Measurements from ENCODE around the gene CEMIP. TPM values are rescaled to one million over a fixed set of nuclear protein-coding genes. Genes with fewer than 3 reads are reported as not detected.

The CEMIP gene
- total and polyA plus RNA-seq, 2 experiments from 2014 or later: 0.27 to 2.1 TPM

GRCh38 chr15:80940851-80941250 is 161.7 kb downstream of the CEMIP start:
- peaks cover under 1% of the 10 kb centered on the region; the same call in 2 of the 3 replicates for H3K36me3 Mint-ChIP-seq (ENCODE audit: low read depth)
- H3K4me1 Mint-ChIP-seq: no peaks in the 10 kb centered on the region
- DNase-seq (ENCODE audit: low spot score): no peak
- H3K4me3 Mint-ChIP-seq: no peak overlapping the region
- Histone ChIP-seq H3K9me2 (ENCODE audit: insufficient read depth) (no peaks in the 10 kb centered on the region), H3K27ac (ENCODE audit: low read depth) (no peak overlapping the region), H2AFZ (no peak overlapping the region), H3K79me2 (replicated peaks; ENCODE audit: insufficient read depth) (no peaks in the 10 kb centered on the region), H3K4me2 (no peak overlapping the region), H3F3A (replicated peaks; ENCODE audit: low read depth) (no peaks in the 10 kb centered on the region), H3K4me1 (ENCODE audit: insufficient read depth) (no peaks in the 10 kb centered on the region), H4K20me1 (replicated peaks; ENCODE audit: insufficient read depth) (no peaks in the 10 kb centered on the region; the same call in 1 of the 2 replicates), H3K36me3 (ENCODE audit: insufficient read depth) (no peaks in the 10 kb centered on the region; the same call in 1 of the 2 replicates), H3K27me3 (ENCODE audit: insufficient read depth) (no peaks in the 10 kb centered on the region), H3K4me3 (no peak overlapping the region)
- H3K9me3 Mint-ChIP-seq: no peaks in the 10 kb centered on the region
- TF ChIP-seq JUNB (IDR thresholded peaks at IDR 0.05; ENCODE audit: unreplicated experiment) (no peak), ETS1 (IDR thresholded peaks at IDR 0.05) (no peak), ZNF331 (CRISPR knock-in tag; IDR thresholded peaks at IDR 0.05; ENCODE audit: low read depth) (no peak), STAT1 (IDR thresholded peaks at IDR 0.05; ENCODE audit: unreplicated experiment) (no peak), REST (IDR thresholded peaks at IDR 0.05; ENCODE audit: unreplicated experiment) (no peak), EZH2phosphoT487 (IDR thresholded peaks at IDR 0.05; ENCODE audit: unreplicated experiment) (no peak), NANOG (IDR thresholded peaks at IDR 0.05; ENCODE audit: borderline replicate concordance) (no peak), POLR2AphosphoS5 (IDR thresholded peaks at IDR 0.05; ENCODE audit: low read depth) (no peak), CREB1 (CRISPR knock-in tag; IDR thresholded peaks at IDR 0.05; ENCODE audit: low read depth) (no peak), ZNF114 (CRISPR knock-in tag; IDR thresholded peaks at IDR 0.05) (no peak), ZNF462 (CRISPR knock-in tag; IDR thresholded peaks at IDR 0.05) (no peak), EZH2 (IDR thresholded peaks at IDR 0.05; ENCODE audit: low read depth, unreplicated experiment) (no peak), CTCF (conservative IDR thresholded peaks at IDR 0.05; ENCODE audit: low read depth in 2 of 2) (no peak)
- peaks cover 8% of the 10 kb centered on the region for H3K27me3 Mint-ChIP-seq (ENCODE audit: insufficient read depth, low read depth, poor library complexity)
- no peak overlapping the region for H3K27ac Mint-ChIP-seq
- ATAC-seq: no peak
